Choroid plexus epithelial cell (primary cell): Measurements from ENCODE around the gene CDK14.

Experiments
- DNase-seq: peaks from one replicate; pipeline ENCODE4 v3.0.0-alpha.2; 2010; ENCODE audit warnings: low read depth
- H3K4me3 ChIP-seq: 2 replicates; pipeline ENCODE4 v1.5.1; 2011; ENCODE audit warnings: low read depth, mild to moderate bottlenecking, control low read depth, low read length, moderate library complexity
- TF ChIP-seq, protein P1 (sequence below): conservative IDR thresholded peaks from 2 replicates; pipeline ENCODE4 v1.5.1; 2011; ENCODE audit warnings: low read depth, mild to moderate bottlenecking, control low read depth, inconsistent platforms, low read length, moderate library complexity

CDK14 gene

DNA sequence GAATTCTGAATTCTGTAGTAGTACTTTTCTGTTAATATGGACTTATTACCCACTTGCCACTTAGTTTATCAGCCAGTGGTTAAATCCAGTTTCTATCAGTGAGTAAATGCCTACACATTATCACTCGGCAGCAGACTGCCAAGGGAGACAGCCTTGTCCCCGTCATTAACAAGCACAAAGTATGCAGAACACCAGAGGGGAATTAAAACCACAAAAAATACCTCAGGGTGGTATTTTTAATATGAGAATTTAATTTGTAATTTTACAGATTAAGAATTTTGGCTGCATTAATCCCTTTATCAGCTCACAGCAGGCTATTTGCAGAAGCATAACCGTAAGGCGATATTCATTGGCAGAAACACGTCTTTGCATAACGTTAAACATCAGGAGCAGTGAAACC lies 518.1 kb downstream of the CDK14 start:
- no peak overlapping the region for H3K4me3 ChIP-seq
- TF ChIP-seq, protein P1, sequence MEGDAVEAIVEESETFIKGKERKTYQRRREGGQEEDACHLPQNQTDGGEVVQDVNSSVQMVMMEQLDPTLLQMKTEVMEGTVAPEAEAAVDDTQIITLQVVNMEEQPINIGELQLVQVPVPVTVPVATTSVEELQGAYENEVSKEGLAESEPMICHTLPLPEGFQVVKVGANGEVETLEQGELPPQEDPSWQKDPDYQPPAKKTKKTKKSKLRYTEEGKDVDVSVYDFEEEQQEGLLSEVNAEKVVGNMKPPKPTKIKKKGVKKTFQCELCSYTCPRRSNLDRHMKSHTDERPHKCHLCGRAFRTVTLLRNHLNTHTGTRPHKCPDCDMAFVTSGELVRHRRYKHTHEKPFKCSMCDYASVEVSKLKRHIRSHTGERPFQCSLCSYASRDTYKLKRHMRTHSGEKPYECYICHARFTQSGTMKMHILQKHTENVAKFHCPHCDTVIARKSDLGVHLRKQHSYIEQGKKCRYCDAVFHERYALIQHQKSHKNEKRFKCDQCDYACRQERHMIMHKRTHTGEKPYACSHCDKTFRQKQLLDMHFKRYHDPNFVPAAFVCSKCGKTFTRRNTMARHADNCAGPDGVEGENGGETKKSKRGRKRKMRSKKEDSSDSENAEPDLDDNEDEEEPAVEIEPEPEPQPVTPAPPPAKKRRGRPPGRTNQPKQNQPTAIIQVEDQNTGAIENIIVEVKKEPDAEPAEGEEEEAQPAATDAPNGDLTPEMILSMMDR, result no peak
- DNase-seq, result no peak

DNA sequence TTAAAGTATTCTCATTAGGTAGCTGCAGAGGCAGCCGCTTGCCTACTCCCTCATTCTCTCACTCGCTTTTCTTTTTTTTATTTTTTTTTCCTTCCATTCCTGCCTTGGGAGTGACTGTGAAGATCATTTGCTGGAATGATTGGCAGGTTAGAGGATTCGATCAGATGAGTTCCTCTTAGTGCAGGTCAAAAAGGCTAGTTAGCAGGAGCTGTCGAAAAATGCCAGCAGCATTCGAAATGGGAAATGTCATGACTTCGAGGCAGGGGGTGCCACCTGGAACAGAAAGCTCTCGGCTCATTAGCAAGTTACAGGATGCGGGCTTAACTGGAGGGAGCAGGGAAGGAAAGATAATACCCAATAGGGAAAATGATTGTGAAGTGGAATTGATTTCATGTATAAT lies 530.6 kb downstream of the CDK14 start:
- DNase-seq, result no peak
- no peak overlapping the region for H3K4me3 ChIP-seq
- TF ChIP-seq, protein P1, result no peak

DNA sequence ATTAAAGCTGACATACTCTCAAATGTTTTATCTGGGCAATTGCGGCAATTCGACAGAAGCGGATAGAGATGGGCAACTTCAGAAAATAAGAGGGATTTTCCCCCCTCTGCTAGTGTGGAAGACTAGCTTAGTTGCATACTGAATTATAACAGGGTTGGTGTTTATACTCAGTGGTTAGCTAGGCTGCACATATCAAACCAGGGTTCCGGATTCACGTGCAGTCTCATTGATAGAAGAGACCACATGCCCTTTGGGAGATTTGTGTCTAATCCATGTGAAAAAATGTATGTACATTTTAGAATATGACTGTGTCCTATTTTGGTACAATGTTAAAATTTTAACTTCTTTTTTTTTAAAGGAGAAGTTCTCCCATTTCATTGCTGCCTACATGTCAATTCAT lies 531.2 kb downstream of the CDK14 start:
- TF ChIP-seq, protein P1, result no peak
- DNase-seq, result no peak
- no peak overlapping the region for H3K4me3 ChIP-seq

DNA sequence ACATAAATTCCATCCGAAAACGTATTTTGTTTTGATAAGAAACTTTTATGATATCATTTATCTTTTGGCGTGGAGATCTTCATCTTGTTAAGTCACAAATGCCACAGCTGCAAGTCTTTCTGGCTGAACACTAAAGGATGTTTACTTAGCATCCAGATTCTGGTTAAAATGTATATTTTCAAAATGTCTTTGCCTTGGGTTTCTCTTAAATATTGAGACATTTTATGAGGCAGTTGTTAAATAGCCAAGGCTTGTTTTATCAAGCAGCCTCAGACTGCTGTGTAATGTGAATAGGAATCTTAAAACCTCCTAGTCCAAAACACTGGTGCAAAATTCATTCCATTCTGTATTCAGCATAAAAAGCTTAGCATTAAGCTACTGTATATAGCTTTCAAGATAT lies 531.8 kb downstream of the CDK14 start:
- no peak overlapping the region for H3K4me3 ChIP-seq
- TF ChIP-seq, protein P1, result no peak
- DNase-seq, result no peak

DNA sequence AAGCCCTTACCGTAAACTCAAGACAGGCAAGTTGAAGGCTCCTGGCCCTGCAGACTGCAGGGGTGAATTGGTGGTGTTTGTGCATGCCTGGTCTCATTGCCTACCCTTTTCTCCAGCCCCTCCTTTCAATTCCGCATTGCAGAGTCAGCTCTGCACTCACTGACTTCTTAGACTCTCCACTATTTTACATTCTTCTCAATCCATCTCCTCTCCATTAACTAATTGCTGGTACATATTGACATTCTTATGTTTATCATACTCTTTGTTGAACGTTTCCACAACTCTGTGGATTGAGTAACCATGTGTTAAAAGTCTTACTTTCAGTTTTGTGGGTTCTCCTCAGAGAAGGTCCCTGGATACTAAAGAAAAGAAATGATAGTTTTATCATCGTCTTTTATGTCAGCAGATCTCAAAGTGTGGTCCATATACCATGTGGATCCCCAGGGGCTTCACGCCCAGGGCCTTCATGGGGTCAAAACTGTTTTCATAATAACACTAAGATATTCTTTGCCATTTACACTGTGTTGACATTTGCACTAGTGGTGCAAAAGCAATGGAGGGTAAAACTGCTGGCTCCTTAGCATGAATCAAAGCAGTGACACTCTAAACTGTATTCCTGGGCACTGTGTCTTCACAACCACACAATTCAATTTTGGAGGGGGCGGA lies 532.7 kb downstream of the CDK14 start:
- peak; percentile 57 for DNase-seq
- TF ChIP-seq, protein P1, result no peak
- H3K4me3 ChIP-seq, result no peak overlapping the region

DNA sequence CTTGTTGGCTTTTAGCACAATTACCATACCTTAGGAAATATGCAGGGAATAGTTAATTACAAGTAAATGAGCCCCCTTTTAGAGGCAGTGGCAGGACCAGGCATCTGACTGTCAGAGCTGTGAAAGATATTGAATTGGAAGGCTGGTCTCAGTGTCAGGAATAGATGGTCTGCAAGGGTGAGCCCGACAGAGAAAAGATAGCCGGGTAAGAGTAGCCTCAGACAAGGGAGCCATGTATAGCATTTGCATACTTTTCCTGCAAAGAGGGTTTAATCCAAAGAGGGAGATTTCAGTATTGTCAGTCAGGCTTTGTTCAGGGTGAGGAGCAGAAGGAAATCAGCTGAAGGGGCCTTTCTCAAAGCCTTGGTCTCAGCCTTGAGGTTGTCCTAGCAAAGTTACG lies 539.2 kb downstream of the CDK14 start:
- DNase-seq, result no peak
- H3K4me3 ChIP-seq, result no peak overlapping the region
- TF ChIP-seq, protein P1, result no peak

DNA sequence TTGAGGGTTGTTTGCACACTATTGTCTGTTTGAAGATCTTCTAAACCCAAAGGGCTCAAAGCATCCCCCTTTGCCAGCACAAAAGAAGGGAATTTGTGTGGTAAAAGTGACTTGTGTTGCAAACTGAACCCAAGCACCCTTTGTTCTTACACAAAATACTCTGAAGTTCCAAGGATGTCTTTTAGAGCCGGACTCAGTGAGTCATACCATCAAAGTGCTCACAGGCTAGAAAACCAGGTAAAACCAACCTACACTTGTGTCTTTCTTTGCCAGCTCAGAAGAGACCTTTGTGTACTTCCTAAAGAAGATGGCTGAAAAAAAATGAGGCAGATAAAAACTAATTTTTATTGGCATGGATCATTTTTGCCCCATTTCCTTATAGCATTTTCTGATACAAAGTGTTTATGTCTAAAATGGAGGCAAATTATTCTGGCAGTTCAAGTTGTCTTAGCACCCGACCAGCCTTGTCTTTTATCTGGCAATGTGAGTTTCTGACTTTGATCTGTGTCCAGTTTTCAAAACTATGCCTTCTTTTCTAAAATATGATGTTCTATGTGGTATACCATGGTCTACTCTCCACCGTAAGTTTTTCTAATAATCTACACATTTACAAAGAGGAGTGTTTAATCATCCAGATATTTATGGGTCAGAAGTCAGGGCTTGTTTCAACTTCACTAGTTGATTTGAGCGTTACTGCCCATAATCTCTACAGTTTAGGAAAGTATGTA lies 539.7 kb downstream of the CDK14 start:
- DNase-seq, result peak; percentile 48
- no peak overlapping the region for H3K4me3 ChIP-seq
- TF ChIP-seq, protein P1, result no peak
